K562 (cell line): ENCODE measurements around the gene HOXB3. TPM values are rescaled to one million over a fixed set of nuclear protein-coding genes. Genes with fewer than 3 reads are reported as not detected.
A peak's percentile ranks its signal among the peaks of the same experiment; 100 is the strongest.

ENCODE experiments used
- ADNP ChIP-seq: fragments of 200-800 bp; sonication (Bioruptor generic); IDR thresholded peaks from 2 replicates; pipeline ENCODE4 v1.6.1; 2016; ENCODE audit warnings: missing genetic modification characterization, missing compliant biosample characterization
- CBFA2T2 ChIP-seq: fragments of 450-650 bp; conservative IDR thresholded peaks from 2 replicates; pipeline ENCODE4 v1.6.1; 2017; ENCODE audit warnings: mild to moderate bottlenecking
- CEBPG ChIP-seq, 3 experiments: fragments of 200-800 bp in 1 of 3; sonication (Bioruptor generic) in 1 of 3; sonication (generic) in 1 of 3; formaldehyde crosslinking in 1 of 3; IDR thresholded peaks in 2 of 3; conservative IDR thresholded peaks in 1 of 3; 2 replicates each; pipeline versions ENCODE4 v1.6.1 to v1.8.0; 2016 to 2022; ENCODE audit warnings: missing compliant biosample characterization in 2 of 3, missing genetic modification characterization in 2 of 3, mild to moderate bottlenecking in 1 of 3, missing genetic modification reagents in 1 of 3
- CREB1 ChIP-seq, 2 experiments: sonication (generic) in 1 of 2; formaldehyde crosslinking in 1 of 2; IDR thresholded peaks; 2 replicates each; pipeline versions ENCODE4 v1.6.1 to v1.8.0; 2012 to 2022; ENCODE audit warnings: inconsistent platforms in 1 of 2, mild to moderate bottlenecking in 1 of 2, missing genetic modification reagents in 1 of 2, moderate library complexity in 1 of 2
- DPF2 ChIP-seq: fragments of 450-650 bp; IDR thresholded peaks from 2 replicates; pipeline ENCODE4 v1.6.1; 2016
- ERF ChIP-seq: fragments of 450-650 bp; formaldehyde crosslinking; IDR thresholded peaks from 2 replicates; pipeline ENCODE4 v1.4.0; 2020; ENCODE audit warnings: mild to moderate bottlenecking, mixed read lengths
- FIP1L1 ChIP-seq: fragments of 200-400 bp; formaldehyde crosslinking; IDR thresholded peaks from 2 replicates; pipeline ENCODE4 v1.6.1; 2018; ENCODE audit warnings: mild to moderate bottlenecking, low read depth, low read length; ENCODE audit not compliant: poor library complexity, severe bottlenecking
- FOXM1 ChIP-seq, 2 experiments: fragments of 450-650 bp in 1 of 2; sonication (generic) in 1 of 2; formaldehyde crosslinking in 1 of 2; IDR thresholded peaks; 2 replicates each; pipeline versions ENCODE4 v1.6.1 to v1.9.0; 2017 to 2022; ENCODE audit warnings: low read depth in 2 of 2, mild to moderate bottlenecking in 2 of 2, missing genetic modification reagents in 1 of 2, moderate library complexity in 1 of 2
- GATAD2A ChIP-seq: fragments of 450-650 bp; IDR thresholded peaks from 2 replicates; pipeline ENCODE4 v1.6.1; 2017
- HNRNPLL ChIP-seq: fragments of 200-400 bp; formaldehyde crosslinking; IDR thresholded peaks from 2 replicates; pipeline ENCODE4 v1.6.1; 2017; ENCODE audit warnings: low read length, low read depth, mild to moderate bottlenecking; ENCODE audit not compliant: poor library complexity, severe bottlenecking
- KDM1A ChIP-seq, 2 experiments: fragments of 450-650 bp; IDR thresholded peaks; 2 replicates each; pipeline ENCODE4 v1.6.1; 2016; ENCODE audit warnings: mild to moderate bottlenecking in 2 of 2
- KDM4B ChIP-seq, 2 experiments: fragments of 450-650 bp in 1 of 2; sonication (generic) in 1 of 2; IDR thresholded peaks; 2 replicates each; pipeline ENCODE4 v1.6.1; 2016 to 2017; ENCODE audit warnings: borderline replicate concordance in 2 of 2, antibody characterized with exemption in 1 of 2, low read depth in 1 of 2, mild to moderate bottlenecking in 1 of 2
- KLF16 ChIP-seq: IDR thresholded peaks from 2 replicates; pipeline ENCODE4 v1.6.1; 2016; ENCODE audit warnings: antibody characterized with exemption
- NCOR1 ChIP-seq: fragments of 450-650 bp; IDR thresholded peaks from 2 replicates; pipeline ENCODE4 v1.6.1; 2016; ENCODE audit warnings: mild to moderate bottlenecking, moderate library complexity
- NFYB ChIP-seq: IDR thresholded peaks from 2 replicates; pipeline ENCODE4 v1.6.1; 2011; ENCODE audit warnings: mild to moderate bottlenecking, moderate library complexity; ENCODE audit not compliant: insufficient read length; ENCODE audit errors: extremely low read depth
- POLR3A ChIP-seq: IDR thresholded peaks from 2 replicates; pipeline ENCODE4 v1.6.1; 2011; ENCODE audit warnings: borderline replicate concordance, mild to moderate bottlenecking, moderate library complexity; ENCODE audit not compliant: insufficient read length, insufficient read depth; ENCODE audit errors: extremely low read depth
- PRPF4 ChIP-seq: fragments of 200-400 bp; formaldehyde crosslinking; IDR thresholded peaks from one replicate; pipeline ENCODE4 v1.6.1; 2017; ENCODE audit warnings: low read length, low read depth, mild to moderate bottlenecking; ENCODE audit not compliant: insufficient read depth, poor library complexity, severe bottlenecking
- SP2 ChIP-seq: IDR thresholded peaks from 2 replicates; pipeline ENCODE4 v1.6.1; 2011; ENCODE audit warnings: mild to moderate bottlenecking, low read depth, low read length, moderate library complexity; ENCODE audit not compliant: poor library complexity, severe bottlenecking; ENCODE audit errors: extremely low read depth
- VEZF1 ChIP-seq: fragments of 200-800 bp; sonication (Bioruptor generic); IDR thresholded peaks from 2 replicates; pipeline ENCODE4 v1.6.1; 2017; ENCODE audit warnings: missing genetic modification characterization, missing compliant biosample characterization
- ZKSCAN1 ChIP-seq: fragments of 150-350 bp; IDR thresholded peaks from 2 replicates; pipeline ENCODE4 v1.6.1; 2016; ENCODE audit warnings: low read depth, low read length
- ZNF212 ChIP-seq: fragments of 450-650 bp; formaldehyde crosslinking; IDR thresholded peaks from 2 replicates; pipeline ENCODE4 v1.4.0; 2020; ENCODE audit warnings: mild to moderate bottlenecking
- ZNF277 ChIP-seq: fragments of 250-450 bp; sonication (Bioruptor Pico); IDR thresholded peaks from 2 replicates; pipeline ENCODE4 v1.8.0; 2022; ENCODE audit warnings: inconsistent platforms, mild to moderate bottlenecking, moderate library complexity, borderline replicate concordance
- ZNF384 ChIP-seq: IDR thresholded peaks from 2 replicates; pipeline ENCODE4 v1.6.1; 2012; ENCODE audit warnings: low read depth, low read length, improper control_type of control experiment
- ZNF512 ChIP-seq: IDR thresholded peaks from 2 replicates; pipeline ENCODE4 v1.6.1; 2016; ENCODE audit warnings: missing genetic modification characterization, missing compliant biosample characterization
- ZNF75A ChIP-seq: fragments of 450-650 bp; formaldehyde crosslinking; IDR thresholded peaks from 2 replicates; pipeline ENCODE4 v1.4.0; 2020; ENCODE audit warnings: mild to moderate bottlenecking
- polyA plus RNA-seq, 8 experiments: library from polyadenylated mRNA; depleted of rRNA in 4 of 8; stranded (reverse) in 5 of 8; unstranded in 3 of 8; fragments of >200 nt; fragmentation: Nextera tagmentation in 2 of 8; fragmentation: Illumina TruSeq in 1 of 8; extraction: Ambion mirVana in 2 of 8; extraction: Trizol in 1 of 8; gene quantifications; 2 replicates each; pipeline versions ENCODE4 v1.2.1 to v1.2.3, GENCODE V29; 2011 to 2014; ENCODE audit warnings: inconsistent platforms in 1 of 8, missing spikeins in 1 of 8
- total RNA-seq, 7 experiments: library from RNA; depleted of rRNA in 6 of 7; stranded (reverse); fragments of >200 nt in 6 of 7; fragmentation: Illumina TruSeq in 2 of 7; extraction: Trizol in 2 of 7; gene quantifications; 2 replicates each; pipeline versions ENCODE4 v1.2.1 to v1.2.3, GENCODE V29; 2011 to 2021; ENCODE audit warnings: low replicate concordance in 1 of 7

The HOXB3 gene
- total and polyA plus RNA-seq, 9 of the 15 experiments (the other 6 are each of a cell fraction or from before 2014, with no cell fraction given) = 2.4 to 41.3 (median 20.2) TPM

GRCh38 chr17:48519427-48519826, 70.6 kb downstream of the HOXB3 start (continued):
- TF ChIP-seq CREB1 (IDR thresholded peaks at IDR 0.05) (0 out of 2 replicates have a peak, but pooled peaks have one; percentile 19), CREB1 (CRISPR knock-in tag; IDR thresholded peaks at IDR 0.05) (no peak), KDM4B (IDR thresholded peaks at IDR 0.05; ENCODE audit: borderline replicate concordance in 2 of 2, low read depth in 1 of 2) (no peak), PRPF4 (no peak), SP2 (no peak), KLF16 (no peak), HNRNPLL (no peak), ZKSCAN1 (no peak), GATAD2A (0 out of 2 replicates have a peak, but pooled peaks have one; percentile 36), ZNF277 (CRISPR knock-in tag) (no peak), DPF2 (peak; percentile 52; the same call in 1 of the 2 replicates), ZNF75A (CRISPR knock-in tag) (no peak), ZNF384 (peak; percentile 70; the same call in 1 of the 2 replicates), CEBPG (CRISPR knock-in tag; IDR thresholded peaks at IDR 0.05) (no peak), CEBPG (tag; conservative IDR thresholded peaks at IDR 0.05 in 1 of 2, IDR thresholded peaks at IDR 0.05 in 1 of 2) (no peak), NCOR1 (peak; percentile 53; the same call in 1 of the 2 replicates), KDM1A (IDR thresholded peaks at IDR 0.05) (peak in 1 of 2 experiments; percentile 25; a peak in 1 of 4 replicates), ZNF212 (CRISPR knock-in tag) (no peak), FOXM1 (IDR thresholded peaks at IDR 0.05; ENCODE audit: low read depth) (no peak), FOXM1 (CRISPR knock-in tag; IDR thresholded peaks at IDR 0.05; ENCODE audit: low read depth) (no peak), CBFA2T2 (peak; percentile 80), ERF (CRISPR knock-in tag) (no peak), NFYB (no peak), ADNP (no peak), FIP1L1 (no peak), VEZF1 (CRISPR knock-in tag) (no peak), ZNF512 (tag) (no peak), POLR3A (no peak)
